ENCODE data around the gene FAM20C.
"Not testable (repeated sequence)": the region's sequence is repeated elsewhere in the genome, so short reads cannot be mapped to it uniquely, and the experiment has no call there.

Gene FAM20C

DNA sequence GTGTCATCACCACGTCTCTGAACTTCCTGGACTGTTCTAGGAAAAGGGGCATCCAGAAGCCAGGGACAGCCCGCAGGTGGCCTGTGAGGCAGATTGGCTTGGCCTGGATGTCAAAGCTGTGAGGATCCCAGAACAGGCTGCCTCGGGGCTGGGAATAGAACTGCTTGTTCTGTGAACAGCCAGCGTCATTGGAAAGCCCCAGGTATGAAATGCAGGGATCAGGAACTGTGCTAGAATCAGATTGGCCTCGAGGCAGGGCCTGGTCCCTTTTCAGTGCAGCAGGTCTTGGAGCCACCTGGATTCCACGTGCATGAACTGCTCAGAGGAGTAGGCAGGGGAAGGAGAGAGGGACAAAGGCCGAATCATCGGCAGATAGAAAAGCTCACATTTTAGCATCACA is 44.6 kb downstream of the FAM20C start:
- Histone ChIP-seq H3K9me3 (ENCODE audit: low read length) (no peaks in the 10 kb centered on the region), H3K4me1 (ENCODE audit: insufficient read depth, low read length) (peaks cover 43% of the 10 kb centered on the region), H3K36me3 (ENCODE audit: insufficient read depth, low read length) (no peaks in the 10 kb centered on the region), H3K9ac (ENCODE audit: low read length) (no peak overlapping the region), H3K27me3 (ENCODE audit: control insufficient read depth in 1 of 2, insufficient read depth in 2 of 2, low read length in 2 of 2) (no peaks in the 10 kb centered on the region), H3K27ac (ENCODE audit: low read depth, low read length) (no peak overlapping the region), H3K4me3 (ENCODE audit: low read depth in 1 of 2, low read length in 2 of 2) (no peak overlapping the region)

DNA sequence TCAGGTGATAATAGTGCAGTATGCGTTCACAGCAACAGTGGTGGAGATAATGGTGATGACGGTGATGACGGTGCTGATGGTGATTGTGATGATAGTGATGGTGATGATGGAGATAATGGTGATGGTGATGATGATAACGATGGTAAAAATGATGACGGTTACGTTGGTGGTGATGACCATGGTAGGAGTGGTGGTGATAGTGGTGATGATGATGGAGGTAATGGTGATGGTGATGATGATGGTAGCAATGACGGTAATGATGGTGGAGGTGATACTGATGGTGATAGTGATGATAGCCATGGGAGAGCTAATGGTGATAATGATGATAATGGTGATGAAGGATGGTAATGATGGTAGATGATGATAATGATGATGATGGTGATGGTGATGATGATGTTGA is 45.0 kb downstream of the FAM20C start:
- Histone ChIP-seq H3K9me3 (ENCODE audit: low read length) (no peaks in the 10 kb centered on the region), H3K4me1 (ENCODE audit: insufficient read depth, low read length) (peaks cover 39% of the 10 kb centered on the region), H3K27ac (ENCODE audit: low read depth, low read length) (no peak overlapping the region), H3K4me3 (ENCODE audit: low read depth in 1 of 2, low read length in 2 of 2) (no peak overlapping the region), H3K9ac (ENCODE audit: low read length) (no peak overlapping the region), H3K27me3 (ENCODE audit: control insufficient read depth in 1 of 2, insufficient read depth in 2 of 2, low read length in 2 of 2) (no peaks in the 10 kb centered on the region), H3K36me3 (ENCODE audit: insufficient read depth, low read length) (no peaks in the 10 kb centered on the region)

DNA sequence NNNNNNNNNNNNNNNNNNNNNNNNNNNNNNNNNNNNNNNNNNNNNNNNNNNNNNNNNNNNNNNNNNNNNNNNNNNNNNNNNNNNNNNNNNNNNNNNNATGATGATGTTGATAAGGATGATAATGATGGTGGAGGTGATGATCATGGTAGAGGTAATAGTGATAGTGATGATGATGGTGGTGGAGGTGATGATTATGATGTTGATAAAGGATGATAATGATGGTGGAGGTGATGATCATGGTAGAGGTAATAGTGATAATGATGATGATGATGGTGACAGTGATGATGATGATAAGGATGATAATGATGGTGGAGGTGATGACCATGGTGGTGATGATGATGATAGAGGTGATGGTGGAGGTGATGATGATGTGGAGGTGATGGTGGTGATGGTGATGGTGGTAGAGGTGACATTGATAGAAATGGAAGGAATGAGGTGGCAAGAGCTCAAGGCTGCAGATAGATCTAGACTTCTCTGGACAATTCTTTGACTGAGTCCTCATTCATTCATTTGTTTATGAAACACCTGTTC is 47.8 kb downstream of the FAM20C start:
- no peak overlapping the region for H3K4me3 ChIP-seq (ENCODE audit: low read depth in 1 of 2, low read length in 2 of 2)
- H3K27me3 ChIP-seq (ENCODE audit: control insufficient read depth in 1 of 2, insufficient read depth in 2 of 2, low read length in 2 of 2), result no peaks in the 10 kb centered on the region
- no peak overlapping the region for H3K27ac ChIP-seq (ENCODE audit: low read depth, low read length)
- H3K4me1 ChIP-seq (ENCODE audit: insufficient read depth, low read length), result peaks cover 11% of the 10 kb centered on the region
- H3K9ac ChIP-seq (ENCODE audit: low read length), result no peak overlapping the region
- H3K36me3 ChIP-seq (ENCODE audit: insufficient read depth, low read length), result no peaks in the 10 kb centered on the region
- H3K9me3 ChIP-seq (ENCODE audit: low read length), result no peaks in the 10 kb centered on the region

DNA sequence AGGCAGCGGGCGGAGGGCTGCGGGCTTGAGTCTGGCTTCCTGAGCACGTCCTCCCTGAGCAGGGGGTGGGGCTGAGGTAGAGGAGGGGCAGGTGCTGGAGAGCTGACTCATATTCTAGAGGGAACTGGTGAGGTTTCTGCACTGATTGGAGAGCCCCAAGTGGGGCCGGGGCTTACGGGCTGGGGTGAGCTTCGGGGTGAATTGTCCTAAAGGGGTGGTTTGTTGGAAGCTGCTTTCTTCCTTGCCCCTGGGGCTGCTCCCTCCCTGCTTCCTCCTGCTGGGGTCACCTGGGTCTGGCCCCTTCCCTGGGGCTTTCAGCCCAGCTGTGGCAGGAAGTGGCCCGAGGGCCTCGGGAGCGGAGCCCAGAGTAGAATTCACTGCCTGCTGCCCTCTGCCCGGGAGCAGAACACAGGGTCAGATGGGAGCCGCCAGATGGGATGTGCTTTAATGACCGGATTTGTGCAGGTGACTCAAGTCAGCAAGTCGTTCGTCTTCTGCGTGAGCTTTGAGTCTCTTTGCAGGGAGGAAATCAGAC is 48.6 kb downstream of the FAM20C start:
- Histone ChIP-seq H3K27ac (ENCODE audit: low read depth, low read length) (no peak overlapping the region), H3K9ac (ENCODE audit: low read length) (no peak overlapping the region), H3K4me3 (ENCODE audit: low read depth in 1 of 2, low read length in 2 of 2) (no peak overlapping the region), H3K4me1 (ENCODE audit: insufficient read depth, low read length) (peaks cover 3% of the 10 kb centered on the region), H3K9me3 (ENCODE audit: low read length) (no peaks in the 10 kb centered on the region), H3K36me3 (ENCODE audit: insufficient read depth, low read length) (no peaks in the 10 kb centered on the region), H3K27me3 (ENCODE audit: control insufficient read depth in 1 of 2, insufficient read depth in 2 of 2, low read length in 2 of 2) (no peaks in the 10 kb centered on the region)

DNA sequence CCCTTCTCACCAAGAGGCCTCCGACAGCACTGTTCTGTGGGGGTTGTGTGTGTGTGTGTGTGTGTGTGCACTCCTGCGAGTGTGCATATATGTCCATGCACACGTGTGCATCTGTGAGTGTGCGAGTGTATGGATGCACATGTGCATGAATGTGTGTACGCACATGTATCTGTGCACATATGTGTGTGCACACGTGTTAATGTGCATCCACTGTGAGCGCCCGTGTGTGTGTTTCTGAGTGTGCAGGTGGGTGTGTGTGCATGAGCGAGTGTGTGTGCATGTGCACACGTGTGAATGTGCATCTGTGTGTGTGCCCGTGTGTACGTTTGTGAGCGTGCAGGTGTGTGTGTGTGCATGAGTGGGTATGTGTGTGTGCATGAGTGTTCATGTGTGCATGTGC is 49.1 kb downstream of the FAM20C start:
- no peaks in the 10 kb centered on the region for H3K27me3 ChIP-seq (ENCODE audit: control insufficient read depth in 1 of 2, insufficient read depth in 2 of 2, low read length in 2 of 2)
- no peaks in the 10 kb centered on the region for H3K36me3 ChIP-seq (ENCODE audit: insufficient read depth, low read length)
- H3K27ac ChIP-seq (ENCODE audit: low read depth, low read length), result no peak overlapping the region
- no peak overlapping the region for H3K9ac ChIP-seq (ENCODE audit: low read length)
- H3K9me3 ChIP-seq (ENCODE audit: low read length), result no peaks in the 10 kb centered on the region
- no peaks in the 10 kb centered on the region for H3K4me1 ChIP-seq (ENCODE audit: insufficient read depth, low read length)
- H3K4me3 ChIP-seq (ENCODE audit: low read depth in 1 of 2, low read length in 2 of 2), result no peak overlapping the region

DNA sequence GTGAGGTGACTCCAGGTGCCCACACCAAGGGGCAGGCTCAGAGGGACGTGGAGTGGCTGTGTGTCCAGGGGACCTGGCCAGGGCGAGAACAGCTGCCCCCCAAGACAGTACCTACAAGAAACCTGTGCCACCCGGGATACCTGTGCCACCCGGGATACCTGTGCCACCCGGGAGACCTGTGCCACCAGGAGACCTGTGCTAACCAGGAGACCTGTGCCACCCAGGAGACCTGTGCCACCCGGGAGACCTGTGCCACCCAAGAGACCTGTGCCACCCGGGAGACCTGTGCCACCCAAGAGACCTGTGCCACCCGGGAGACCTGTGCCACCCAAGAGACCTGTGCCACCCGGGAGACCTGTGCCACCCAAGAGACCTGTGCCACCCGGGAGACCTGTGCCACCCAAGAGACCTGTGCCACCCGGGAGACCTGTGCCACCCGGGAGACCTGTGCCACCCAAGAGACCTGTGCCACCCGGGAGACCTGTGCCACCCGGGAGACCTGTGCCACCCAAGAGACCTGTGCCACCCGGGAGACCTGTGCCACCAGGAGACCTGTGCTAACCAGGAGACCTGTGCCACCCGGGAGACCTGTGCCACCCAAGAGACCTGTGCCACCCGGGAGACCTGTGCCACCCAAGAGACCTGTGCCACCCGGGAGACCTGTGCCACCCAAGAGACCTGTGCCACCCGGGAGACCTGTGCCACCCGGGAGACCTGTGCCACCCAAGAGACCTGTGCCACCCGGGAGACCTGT is 50.6 kb downstream of the FAM20C start:
- H3K27ac ChIP-seq (ENCODE audit: low read depth, low read length); H3K4me3 ChIP-seq (ENCODE audit: low read depth in 1 of 2, low read length in 2 of 2); H3K27me3 ChIP-seq (ENCODE audit: control insufficient read depth in 1 of 2, insufficient read depth in 2 of 2, low read length in 2 of 2); H3K4me1 ChIP-seq (ENCODE audit: insufficient read depth, low read length); H3K9me3 ChIP-seq (ENCODE audit: low read length); H3K9ac ChIP-seq (ENCODE audit: low read length): not testable (repeated sequence)
- H3K36me3 ChIP-seq (ENCODE audit: insufficient read depth, low read length), result peaks cover 11% of the 10 kb centered on the region

DNA sequence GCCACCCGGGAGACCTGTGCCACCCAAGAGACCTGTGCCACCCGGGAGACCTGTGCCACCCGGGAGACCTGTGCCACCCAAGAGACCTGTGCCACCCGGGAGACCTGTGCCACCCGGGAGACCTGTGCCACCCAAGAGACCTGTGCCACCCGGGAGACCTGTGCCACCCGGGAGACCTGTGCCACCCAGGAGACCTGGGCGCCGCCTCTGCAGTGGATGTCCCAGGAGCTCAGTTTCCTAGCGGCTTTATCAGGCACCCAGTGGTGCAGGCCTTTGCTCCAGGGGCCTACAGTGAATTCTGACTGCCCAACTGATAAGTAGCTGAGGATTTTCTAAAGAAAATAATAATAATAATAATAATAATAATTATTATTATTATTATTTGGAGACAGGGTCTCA is 51.2 kb downstream of the FAM20C start:
- not testable (repeated sequence) for H3K4me3 ChIP-seq (ENCODE audit: low read depth in 1 of 2, low read length in 2 of 2); H3K9ac ChIP-seq (ENCODE audit: low read length); H3K9me3 ChIP-seq (ENCODE audit: low read length); H3K27ac ChIP-seq (ENCODE audit: low read depth, low read length); H3K27me3 ChIP-seq (ENCODE audit: control insufficient read depth in 1 of 2, insufficient read depth in 2 of 2, low read length in 2 of 2); H3K4me1 ChIP-seq (ENCODE audit: insufficient read depth, low read length)
- peaks cover 13% of the 10 kb centered on the region for H3K36me3 ChIP-seq (ENCODE audit: insufficient read depth, low read length)

DNA sequence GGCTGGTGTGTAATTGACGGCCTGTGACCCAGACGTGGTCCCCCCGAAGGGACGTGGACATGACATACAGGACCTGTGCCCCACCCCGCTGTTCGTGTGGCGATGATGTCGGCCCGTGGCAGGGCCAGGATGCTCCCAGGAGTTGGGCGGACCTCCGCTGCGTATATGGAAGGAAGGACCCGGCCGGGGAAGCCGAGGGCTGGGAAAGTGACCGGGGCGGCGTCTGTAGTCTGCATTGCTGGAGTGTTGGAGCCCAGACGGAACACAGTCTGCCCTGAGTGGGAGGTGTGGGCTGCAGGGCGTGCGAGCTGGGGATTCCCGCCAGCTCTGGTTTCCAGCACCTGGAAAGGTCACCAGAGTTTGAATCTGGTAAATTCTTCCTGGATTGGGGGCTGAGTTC is 52.6 kb downstream of the FAM20C start:
- no peaks in the 10 kb centered on the region for H3K4me1 ChIP-seq (ENCODE audit: insufficient read depth, low read length)
- no peak overlapping the region for H3K27ac ChIP-seq (ENCODE audit: low read depth, low read length)
- no peaks in the 10 kb centered on the region for H3K9me3 ChIP-seq (ENCODE audit: low read length)
- H3K4me3 ChIP-seq (ENCODE audit: low read depth in 1 of 2, low read length in 2 of 2), result no peak overlapping the region
- peaks cover 26% of the 10 kb centered on the region for H3K36me3 ChIP-seq (ENCODE audit: insufficient read depth, low read length)
- H3K27me3 ChIP-seq (ENCODE audit: control insufficient read depth in 1 of 2, insufficient read depth in 2 of 2, low read length in 2 of 2), result no peaks in the 10 kb centered on the region
- H3K9ac ChIP-seq (ENCODE audit: low read length), result no peak overlapping the region

DNA sequence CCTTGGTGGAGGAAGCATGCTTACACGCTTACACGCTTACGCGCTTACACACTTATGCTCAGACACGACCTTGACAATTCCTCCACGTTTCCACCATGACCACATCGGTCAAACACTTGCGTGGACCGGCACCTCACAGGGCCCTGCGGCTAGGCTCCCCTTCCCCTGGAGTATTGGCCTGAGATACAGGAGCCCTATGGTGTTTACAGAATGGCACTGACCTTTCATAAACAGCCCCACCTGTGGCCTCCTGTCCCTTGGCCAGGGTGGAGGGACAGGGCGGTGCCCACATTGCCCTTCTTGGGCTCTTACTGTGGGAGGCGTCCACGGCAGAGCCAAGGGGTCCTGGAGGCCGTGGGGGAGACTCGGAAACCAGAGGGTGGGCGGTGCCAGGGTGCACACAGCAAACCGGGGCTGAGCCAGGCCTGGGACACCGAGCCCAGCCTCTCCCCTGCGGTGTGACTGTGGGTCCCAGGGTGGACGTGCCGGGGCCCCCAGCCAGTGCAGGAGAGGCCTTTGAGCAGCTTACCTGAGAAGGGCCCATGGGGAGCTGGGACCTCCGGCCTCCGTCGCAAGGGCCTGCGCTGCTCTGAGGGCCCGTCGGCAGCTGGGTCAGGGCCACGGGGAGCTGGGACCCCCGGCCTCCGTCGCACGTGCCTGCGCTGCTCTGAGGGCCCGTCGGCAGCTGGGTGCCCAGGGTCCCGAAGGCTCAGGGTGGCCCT is 53.4 kb downstream of the FAM20C start:
- Histone ChIP-seq H3K27me3 (ENCODE audit: control insufficient read depth in 1 of 2, insufficient read depth in 2 of 2, low read length in 2 of 2) (no peaks in the 10 kb centered on the region), H3K9me3 (ENCODE audit: low read length) (no peaks in the 10 kb centered on the region), H3K36me3 (ENCODE audit: insufficient read depth, low read length) (peaks cover 28% of the 10 kb centered on the region), H3K27ac (ENCODE audit: low read depth, low read length) (no peak overlapping the region), H3K4me3 (ENCODE audit: low read depth in 1 of 2, low read length in 2 of 2) (no peak overlapping the region), H3K4me1 (ENCODE audit: insufficient read depth, low read length) (no peaks in the 10 kb centered on the region), H3K9ac (ENCODE audit: low read length) (no peak overlapping the region)

DNA sequence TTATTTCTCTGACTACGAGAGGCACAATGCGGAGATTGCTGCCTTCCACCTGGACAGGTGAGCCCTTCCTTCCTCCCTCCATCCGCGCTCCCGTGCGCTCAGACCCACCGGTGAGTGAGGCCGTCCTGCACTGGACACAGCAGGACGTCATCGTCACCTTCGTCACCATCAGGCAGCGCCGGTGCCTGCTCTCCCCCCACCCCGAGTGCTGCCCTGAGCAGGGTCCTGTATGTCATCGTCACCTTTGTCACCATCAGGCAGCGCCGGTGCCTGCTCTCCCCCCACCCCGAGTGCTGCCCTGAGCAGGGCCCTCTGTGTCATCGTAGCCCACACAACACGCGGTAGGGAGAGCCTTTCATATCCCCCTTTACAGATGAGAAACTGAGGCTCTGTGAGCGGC is 54.1 kb downstream of the FAM20C start:
- Histone ChIP-seq H3K9ac (ENCODE audit: low read length) (no peak overlapping the region), H3K27me3 (ENCODE audit: control insufficient read depth in 1 of 2, insufficient read depth in 2 of 2, low read length in 2 of 2) (no peaks in the 10 kb centered on the region), H3K27ac (ENCODE audit: low read depth, low read length) (no peak overlapping the region), H3K9me3 (ENCODE audit: low read length) (no peaks in the 10 kb centered on the region), H3K36me3 (ENCODE audit: insufficient read depth, low read length) (peaks cover 28% of the 10 kb centered on the region), H3K4me1 (ENCODE audit: insufficient read depth, low read length) (no peaks in the 10 kb centered on the region), H3K4me3 (ENCODE audit: low read depth in 1 of 2, low read length in 2 of 2) (no peak overlapping the region)

DNA sequence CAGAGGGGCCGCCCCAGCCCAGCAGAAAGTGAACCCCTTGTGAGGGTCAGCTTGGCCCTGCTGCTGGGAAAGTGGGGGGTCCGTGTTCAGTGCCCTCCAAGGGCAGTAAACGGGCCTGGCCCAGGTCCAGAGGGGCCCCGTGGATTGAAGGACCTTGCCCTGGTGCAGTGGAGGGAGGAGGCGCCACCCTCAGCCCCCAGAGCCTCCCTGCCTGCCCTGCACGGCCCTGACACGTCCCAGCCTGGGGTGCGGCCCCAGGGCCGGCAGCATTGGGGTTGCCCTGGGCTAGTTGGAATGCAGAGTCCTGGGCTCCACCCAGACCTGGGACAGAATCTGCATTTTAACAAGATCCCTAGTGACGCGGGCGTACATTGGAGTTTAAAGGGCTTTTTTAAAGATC is 54.8 kb downstream of the FAM20C start:
- Histone ChIP-seq H3K4me3 (ENCODE audit: low read depth in 1 of 2, low read length in 2 of 2) (no peak overlapping the region), H3K4me1 (ENCODE audit: insufficient read depth, low read length) (no peaks in the 10 kb centered on the region), H3K27me3 (ENCODE audit: control insufficient read depth in 1 of 2, insufficient read depth in 2 of 2, low read length in 2 of 2) (no peaks in the 10 kb centered on the region), H3K36me3 (ENCODE audit: insufficient read depth, low read length) (peaks cover 34% of the 10 kb centered on the region), H3K27ac (ENCODE audit: low read depth, low read length) (no peak overlapping the region), H3K9ac (ENCODE audit: low read length) (no peak overlapping the region), H3K9me3 (ENCODE audit: low read length) (no peaks in the 10 kb centered on the region)
